NCI-H526 treated with DMSO at 0.1 percent for 48 hours (cell line): Measurements from ENCODE around the gene HTT-AS.

ENCODE experiments used
- DNase-seq: peaks from one replicate; lab custom pipeline; 2025; lab: John Stamatoyannopoulos, UW

Gene HTT-AS

GRCh38 chr4:3030566-3031356 lies 43.6 kb downstream of the HTT-AS start:
- no peak for DNase-seq

DNA sequence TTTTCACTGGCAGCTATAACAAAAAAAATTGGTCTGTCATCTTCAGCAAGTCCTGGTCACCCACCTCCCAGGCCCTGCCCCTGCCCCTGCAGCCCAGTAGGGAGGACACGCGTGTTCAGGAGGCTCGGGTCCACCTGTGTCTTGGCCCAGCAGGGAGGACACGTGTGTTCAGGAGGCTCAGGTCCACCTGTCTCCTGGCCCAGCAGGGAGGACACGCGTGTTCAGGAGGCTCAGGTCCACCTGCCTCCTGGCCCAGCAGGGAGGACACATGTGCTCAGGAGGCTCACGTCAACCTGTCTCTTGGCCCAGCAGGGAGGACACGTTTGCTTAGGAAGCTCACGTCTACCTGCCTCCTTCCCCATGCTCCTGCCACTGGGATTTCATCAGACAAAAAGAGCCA lies 44.9 kb downstream of the HTT-AS start:
- DNase-seq = no peak

- DNase-seq = no peak
Measured at GRCh38 chr4:3026540-3026939, 47.8 kb downstream of the HTT-AS start.

- DNase-seq = no peak
Measured at GRCh38 chr4:3025881-3026280, 48.5 kb downstream of the HTT-AS start.

DNA sequence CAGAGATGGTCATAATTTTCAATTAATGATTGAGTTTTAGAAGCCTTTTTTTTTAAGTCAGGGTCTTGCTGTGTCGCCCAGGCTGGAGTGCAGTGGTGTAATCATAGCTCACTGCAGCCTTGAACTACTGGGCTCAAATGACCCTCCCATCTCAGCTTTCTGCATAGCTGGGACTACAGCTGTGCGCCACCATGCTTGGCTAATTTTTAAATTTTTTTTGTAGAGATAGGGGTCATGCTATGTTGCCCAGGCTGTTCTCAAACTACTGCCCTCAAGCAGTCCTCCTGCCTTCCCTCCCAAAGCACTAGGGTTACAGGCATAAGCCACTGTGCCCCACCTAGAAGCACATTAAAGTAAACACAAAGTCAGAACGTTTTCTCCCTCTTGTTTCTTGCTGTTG lies 51.7 kb downstream of the HTT-AS start:
- no peak for DNase-seq

- no peak for DNase-seq
Measured at GRCh38 chr4:3022112-3022511, 52.2 kb downstream of the HTT-AS start.

- DNase-seq = no peak
Measured at GRCh38 chr4:3021627-3022026, 52.7 kb downstream of the HTT-AS start.

DNA sequence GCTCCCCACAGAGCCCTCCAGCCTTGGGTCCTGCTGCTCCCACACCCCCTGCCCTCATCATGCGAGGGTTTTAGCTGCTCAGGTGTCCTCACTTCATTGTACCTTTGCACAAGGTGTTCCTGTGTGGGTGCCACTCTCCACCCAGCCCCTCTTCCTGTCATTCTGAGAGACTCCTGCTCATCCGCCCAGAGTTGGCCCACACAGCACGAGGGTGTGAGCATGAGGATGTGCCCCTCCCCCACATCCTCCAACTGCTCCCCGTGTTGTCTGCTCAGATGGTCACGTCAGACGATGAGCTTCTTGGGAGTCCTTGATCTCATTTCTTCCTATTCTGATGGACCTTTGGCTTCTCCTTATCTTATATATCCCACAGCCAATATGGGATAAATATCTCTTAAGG lies 53.2 kb downstream of the HTT-AS start:
- no peak for DNase-seq

DNA sequence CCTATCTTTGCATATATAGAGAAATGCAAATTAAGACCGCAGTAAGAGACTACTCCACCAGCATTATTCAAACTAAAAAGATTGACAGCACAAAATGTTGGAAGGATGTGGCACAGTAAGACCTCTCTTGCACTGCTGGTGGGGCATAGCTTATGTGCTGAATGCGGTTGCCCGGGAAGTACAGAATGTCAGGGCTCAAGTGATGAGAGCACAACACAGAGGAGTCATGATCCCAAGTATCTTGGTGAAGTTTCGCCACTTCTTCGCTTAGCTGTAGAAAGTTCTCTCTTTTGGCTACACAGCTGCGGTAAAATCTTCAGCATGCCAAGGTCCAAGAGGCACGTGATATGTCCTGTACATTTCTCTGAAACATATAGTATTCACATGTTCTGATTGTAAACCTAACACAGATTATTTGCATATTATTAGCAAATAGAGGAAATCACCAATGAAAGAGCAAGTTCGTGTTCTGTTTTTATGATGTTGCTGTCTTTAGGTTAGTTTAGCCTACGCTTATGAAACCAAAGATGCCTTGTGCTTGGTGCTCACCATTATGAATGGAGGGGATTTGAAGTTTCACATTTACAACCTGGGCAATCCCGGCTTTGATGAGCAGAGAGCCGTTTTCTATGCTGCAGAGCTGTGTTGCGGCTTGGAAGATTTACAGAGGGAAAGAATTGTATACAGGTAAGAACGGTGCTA lies 55.0 kb downstream of the HTT-AS start:
- DNase-seq = peak; percentile 20

DNA sequence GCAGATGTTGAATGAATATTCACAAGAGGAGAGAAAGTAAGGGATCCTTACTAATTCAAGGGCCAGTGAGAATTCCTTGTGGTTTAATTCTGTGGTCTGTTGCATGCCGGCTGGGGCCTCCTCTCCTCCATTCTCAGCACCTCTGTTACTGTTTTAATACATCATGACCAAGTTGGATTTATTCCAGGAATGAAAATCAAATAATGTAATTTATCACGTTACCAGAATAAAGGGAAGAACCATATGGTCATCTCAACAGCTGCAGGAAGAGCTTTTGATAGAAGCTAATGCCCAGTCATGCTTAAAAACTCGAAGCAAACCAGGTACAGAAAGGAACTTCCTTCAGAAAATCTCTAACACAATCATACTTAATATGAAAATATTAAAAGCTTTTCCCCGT lies 56.8 kb downstream of the HTT-AS start:
- DNase-seq = no peak

DNA sequence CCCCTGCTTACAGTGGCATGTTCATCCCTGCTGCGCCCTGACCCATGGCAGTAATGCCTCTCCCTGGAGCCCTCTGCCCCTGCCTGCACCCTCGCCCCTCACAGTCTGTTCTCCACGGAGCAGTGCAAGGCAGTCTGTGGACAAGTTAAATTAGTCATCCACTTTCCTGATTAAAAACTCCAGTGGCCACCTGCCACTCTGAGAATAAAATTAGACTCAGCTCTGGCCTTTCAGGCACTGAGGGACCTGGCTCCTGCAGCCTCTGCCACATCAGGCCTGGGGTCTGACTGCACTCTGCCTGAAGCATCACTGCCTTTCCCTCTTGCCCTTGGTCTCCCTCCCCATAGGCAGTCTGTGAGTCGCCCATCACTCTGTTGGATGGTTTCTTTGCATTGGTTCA lies 57.4 kb downstream of the HTT-AS start:
- no peak for DNase-seq

GRCh38 chr4:3013839-3014350 lies 60.4 kb downstream of the HTT-AS start:
- DNase-seq = no peak
